GM19239 (cell line): ENCODE measurements around the gene CDH11.

ENCODE experiments used
- DNase-seq: peaks from one replicate; pipeline ENCODE4 v3.0.0; 2011; ENCODE audit warnings: low spot score; ENCODE audit not compliant: insufficient read length
- FAIRE-seq: peaks from 2 replicates; lab custom pipeline; 2011; peaks lifted over from hg19 to GRCh38; lab: Jason Lieb, UNC

Gene CDH11

GRCh38 chr16:65042438-65043365 lies 79.2 kb downstream of the CDH11 start:
- DNase-seq: no peak
- no peak for FAIRE-seq

DNA sequence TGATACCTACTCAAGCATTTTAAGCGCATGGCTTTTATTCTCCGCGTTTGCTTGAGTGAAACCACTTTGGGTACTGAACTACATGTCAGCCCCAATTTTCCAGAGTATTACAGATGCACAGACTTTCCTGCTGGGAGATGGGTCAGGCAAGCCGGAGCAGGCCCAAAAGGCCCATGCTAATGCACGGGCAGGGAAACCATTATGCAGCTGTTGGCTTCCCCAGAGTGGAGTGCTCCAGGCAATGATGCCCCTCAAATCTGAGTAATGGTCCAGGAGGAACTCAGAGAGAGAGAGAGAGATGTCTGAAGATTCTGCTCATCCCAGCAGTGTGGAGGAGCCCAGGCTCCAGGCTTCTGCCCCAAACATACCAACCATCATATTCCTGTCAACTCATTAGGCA lies 80.2 kb downstream of the CDH11 start:
- no peak for FAIRE-seq
- no peak for DNase-seq

GRCh38 chr16:65038100-65038499 lies 83.8 kb downstream of the CDH11 start:
- DNase-seq (no peak), FAIRE-seq (no peak)

DNA sequence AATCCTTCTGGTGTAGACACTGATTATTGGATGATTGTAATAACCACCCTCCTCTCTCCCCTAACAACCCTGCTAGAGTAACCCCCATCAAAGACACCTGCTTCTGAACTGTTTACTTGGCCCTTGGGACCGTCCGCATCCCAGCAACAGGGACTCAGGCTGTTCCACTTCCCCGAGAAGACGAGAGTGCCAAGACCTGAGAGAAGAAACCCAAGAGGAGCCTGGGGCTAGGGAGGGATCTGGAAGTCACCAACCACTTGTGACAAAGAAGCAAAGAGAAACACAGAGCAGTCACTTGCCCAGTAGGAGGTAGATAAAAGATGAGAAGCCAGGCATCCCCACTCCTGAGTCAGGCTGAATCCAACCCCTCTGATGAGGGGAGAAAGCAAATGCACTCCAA lies 84.3 kb downstream of the CDH11 start:
- no peak for FAIRE-seq
- no peak for DNase-seq

- FAIRE-seq (no peak), DNase-seq (no peak)
Measured at GRCh38 chr16:65034915-65035314, 86.9 kb downstream of the CDH11 start.

DNA sequence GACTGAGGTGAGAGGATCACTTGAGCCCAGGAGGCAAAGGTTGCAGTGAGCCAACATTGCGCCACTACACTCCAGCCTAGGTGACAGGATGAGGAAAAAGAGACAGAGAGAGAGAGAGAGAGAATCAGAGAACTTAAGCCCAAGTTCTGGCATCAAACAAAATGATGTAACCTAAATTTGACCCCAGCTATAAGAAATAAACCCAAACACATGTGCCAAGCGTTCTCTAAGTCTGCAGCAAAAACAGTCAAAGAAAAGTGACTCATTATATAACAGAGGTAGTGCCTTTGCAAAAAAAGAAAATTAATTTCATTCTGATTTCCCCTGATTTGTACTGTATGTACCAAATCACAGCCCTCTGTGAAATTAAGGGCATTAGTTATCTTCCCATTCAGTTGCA lies 89.5 kb downstream of the CDH11 start:
- DNase-seq (no peak), FAIRE-seq (no peak)

GRCh38 chr16:65024767-65025178 lies 97.1 kb downstream of the CDH11 start:
- DNase-seq: no peak
- no peak for FAIRE-seq

GRCh38 chr16:65023802-65024201 lies 98.1 kb downstream of the CDH11 start:
- FAIRE-seq: no peak
- DNase-seq: no peak

DNA sequence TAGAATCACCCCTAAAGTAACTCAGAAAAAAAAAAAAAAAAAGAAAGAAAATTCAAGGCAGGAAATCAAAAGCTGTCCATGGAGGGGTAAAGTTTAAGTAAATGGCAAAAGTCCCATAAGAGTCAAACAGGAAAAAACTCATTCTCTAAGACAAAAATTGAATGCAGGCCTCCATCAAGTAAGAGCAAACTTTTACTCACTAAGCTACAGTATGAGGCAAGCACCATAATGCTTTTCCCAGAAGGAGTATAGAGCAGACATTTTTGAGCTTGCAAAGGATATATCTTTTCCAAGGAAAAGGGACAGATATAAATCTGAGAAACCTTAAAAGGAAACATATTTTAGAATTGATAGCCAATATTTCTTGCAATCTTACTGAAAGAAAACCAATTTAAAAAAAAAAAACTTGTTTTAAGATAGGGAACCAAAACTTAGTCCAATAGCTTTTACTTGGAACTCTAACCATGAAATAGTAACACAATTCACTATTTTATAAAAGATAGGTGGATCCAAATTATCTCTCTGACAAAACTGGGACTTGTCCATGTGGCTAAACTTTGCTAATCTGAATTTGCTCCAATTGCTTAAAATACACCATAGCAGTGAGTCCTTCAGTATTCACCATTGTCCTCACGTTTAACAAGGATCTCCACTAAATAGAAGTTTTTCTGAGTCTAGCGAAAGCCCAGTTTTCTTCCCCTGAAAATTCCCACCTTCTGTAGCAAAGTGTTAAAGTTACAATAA lies 99.8 kb downstream of the CDH11 start:
- FAIRE-seq: no peak
- no peak for DNase-seq

- FAIRE-seq (no peak), DNase-seq (no peak)
Measured at GRCh38 chr16:65016754-65017153, 105.1 kb downstream of the CDH11 start.

- FAIRE-seq (no peak), DNase-seq (no peak)
Measured at GRCh38 chr16:65015599-65015998, 106.3 kb downstream of the CDH11 start.

GRCh38 chr16:65012357-65012756 lies 109.5 kb downstream of the CDH11 start:
- FAIRE-seq (no peak), DNase-seq (no peak)

DNA sequence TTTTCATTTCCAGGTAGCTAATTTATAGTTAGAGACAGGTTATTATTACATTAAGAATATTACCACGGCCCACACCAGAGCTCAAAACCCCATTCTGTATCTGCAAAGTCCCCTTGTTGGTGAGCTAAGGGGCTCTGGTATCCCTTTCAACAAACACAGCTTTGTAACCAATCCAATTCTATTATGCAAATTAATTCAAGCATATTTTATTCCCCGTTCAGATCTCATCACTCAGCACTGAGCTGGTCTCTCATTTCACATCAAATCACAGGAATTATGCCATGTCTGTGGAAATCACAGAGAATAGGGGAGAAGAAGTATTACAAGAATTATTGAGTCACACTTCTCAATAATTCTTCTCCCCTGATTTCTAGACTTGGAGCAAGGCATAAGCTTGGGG lies 111.7 kb downstream of the CDH11 start:
- DNase-seq (no peak), FAIRE-seq (no peak)

- DNase-seq (no peak), FAIRE-seq (no peak)
Measured at GRCh38 chr16:65005696-65006095, 116.2 kb downstream of the CDH11 start.

GRCh38 chr16:65004570-65004969 lies 117.3 kb downstream of the CDH11 start:
- DNase-seq: no peak
- no peak for FAIRE-seq

GRCh38 chr16:65003621-65004020 lies 118.2 kb downstream of the CDH11 start:
- no peak for DNase-seq
- no peak for FAIRE-seq

DNA sequence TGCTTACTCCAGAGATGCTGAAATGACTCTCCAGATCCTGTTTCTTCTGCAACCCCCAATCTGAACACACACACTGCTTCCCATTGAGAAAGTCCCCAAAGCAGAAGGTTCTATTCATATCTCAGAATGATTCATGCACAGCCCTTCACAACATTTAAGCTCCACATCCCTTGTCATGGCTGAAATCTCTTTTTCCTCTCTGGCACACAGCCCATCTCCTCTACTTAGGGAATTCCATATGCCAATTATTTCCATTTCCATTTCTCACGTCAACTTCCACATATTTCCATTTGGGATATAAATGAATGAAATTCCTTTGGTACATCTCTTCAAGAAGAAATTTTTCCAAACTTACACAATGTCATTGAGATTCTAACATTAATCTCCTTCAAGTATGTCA lies 119.6 kb downstream of the CDH11 start:
- DNase-seq (no peak), FAIRE-seq (no peak)

- FAIRE-seq (no peak), DNase-seq (no peak)
Measured at GRCh38 chr16:65000654-65001053, 121.2 kb downstream of the CDH11 start.

DNA sequence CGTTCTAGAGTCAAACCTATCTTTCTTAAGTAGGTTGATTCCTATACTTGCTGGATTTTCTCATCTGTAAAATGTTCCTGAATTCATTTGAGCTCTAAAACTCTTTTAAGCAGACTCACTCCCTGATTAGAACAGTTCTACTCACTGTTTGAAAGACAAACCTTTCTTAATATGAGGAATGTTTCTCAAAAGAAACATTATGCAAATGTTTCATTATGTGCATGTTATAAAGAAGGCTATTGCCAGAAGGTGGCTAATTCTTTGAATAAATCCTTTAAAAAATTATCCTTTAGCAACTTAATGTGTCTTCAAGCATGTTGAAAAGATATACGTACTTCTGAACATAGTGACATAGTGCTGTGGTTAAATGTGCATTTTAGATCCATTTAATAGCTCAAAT lies 124.1 kb downstream of the CDH11 start:
- DNase-seq (no peak), FAIRE-seq (no peak)

DNA sequence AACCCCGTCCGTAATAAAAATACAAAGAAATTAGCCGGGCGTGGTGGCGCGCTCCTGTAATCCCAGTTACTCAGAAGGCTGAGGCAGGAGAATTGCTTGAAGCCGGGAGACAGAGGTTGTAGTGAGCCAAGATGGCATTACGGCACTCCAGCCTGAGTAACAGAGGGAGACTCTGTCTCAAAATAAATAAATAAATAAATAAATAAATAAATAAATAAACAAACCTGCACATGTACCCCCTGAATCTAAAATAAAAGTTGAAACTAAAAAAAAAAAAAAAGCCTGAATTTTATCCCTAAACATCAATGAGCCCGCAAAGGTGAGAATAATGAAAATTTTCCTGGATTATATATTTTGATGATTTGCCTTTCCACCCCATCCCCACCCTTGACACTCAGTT lies 124.7 kb downstream of the CDH11 start:
- FAIRE-seq: no peak
- DNase-seq: no peak

DNA sequence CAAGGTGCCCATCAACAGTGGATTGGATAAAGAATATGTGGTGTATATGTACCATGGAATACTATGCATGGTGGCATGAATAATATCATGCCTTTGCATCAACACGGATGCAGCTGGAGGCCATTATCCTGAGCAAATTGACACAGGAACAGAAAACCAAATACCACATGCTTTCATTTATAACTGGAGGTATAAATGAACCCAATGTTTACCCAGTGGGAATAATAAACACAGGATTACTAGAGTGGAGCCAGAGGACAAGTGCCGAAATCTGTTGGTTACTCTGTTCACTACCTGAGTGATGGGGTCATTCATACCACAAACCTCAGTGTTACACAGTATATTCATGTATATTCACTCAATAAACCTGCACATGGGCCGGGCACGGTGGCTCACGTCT lies 125.2 kb downstream of the CDH11 start:
- DNase-seq (no peak), FAIRE-seq (no peak)
